ENCODE results near the gene MPHOSPH10. TPM values are rescaled to one million over a fixed set of nuclear protein-coding genes. Genes with fewer than 3 reads are reported as not detected.

MPHOSPH10 gene
- total and polyA plus RNA-seq, 10 of the 15 experiments (the other 5 are each of a cell fraction or from before 2014, with no cell fraction given), result 23.8 to 56.8 (median 41.3) TPM

GRCh38 chr2:71173096-71173495 is 42.7 kb downstream of the MPHOSPH10 start:
- in situ Hi-C loops (cut with MboI), result loop anchor here (25.0 kb wide), 1 partner anchor 339 kb away; no protein-coding TSS in a partner anchor
- ATAC-seq (no peak), DNase-seq (ENCODE audit: low read depth, low spot score) (no peak), FAIRE-seq (no peak)
- ChIA-PET CTCF (no interaction called here), SMC1A (ENCODE audit: uncharacterized antibody, unreplicated experiment) (no interaction called here), RAD21 (ENCODE audit: unreplicated experiment) (no interaction called here), POLR2A (no interaction called here)
- Histone ChIP-seq H3K4me3 (no peak overlapping the region), H2AFZ (ENCODE audit: control insufficient read depth, low read depth, low read length) (no peak overlapping the region), H3K4me2 (ENCODE audit: control insufficient read depth, insufficient read depth) (no peak overlapping the region), H3K79me2 (ENCODE audit: control insufficient read depth, insufficient read depth, low read length) (no peaks in the 10 kb centered on the region), H3K27me3 (replicated peaks in 1 of 2; ENCODE audit: control insufficient read depth in 2 of 2, insufficient read depth in 2 of 2, low read length in 1 of 2) (peaks cover 0 to 2% of the 10 kb centered on the region in 2 experiments; a peak in 1 of 4 replicates), H3K36me3 (ENCODE audit: control insufficient read depth in 2 of 2, insufficient read depth in 2 of 2, low read length in 1 of 2) (no peaks in the 10 kb centered on the region), H3K4me1 (ENCODE audit: control insufficient read depth, insufficient read depth, low read length) (no peaks in the 10 kb centered on the region), H3K27ac (ENCODE audit: control insufficient read depth, insufficient read depth) (no peak overlapping the region), H4K20me1 (ENCODE audit: control insufficient read depth, insufficient read depth) (no peaks in the 10 kb centered on the region), H3K9ac (ENCODE audit: control insufficient read depth, insufficient read depth, low read length) (no peak overlapping the region), H3K9me3 (replicated peaks; ENCODE audit: control insufficient read depth, insufficient read depth, low read length) (no peaks in the 10 kb centered on the region)
- 29% methylated on average over 1 of the region's 1 CpG for WGBS (ENCODE audit: insufficient coverage, insufficient replicate concordance, low lambda C conversion rate, missing lambda C conversion rate)
- BruUV-seq (replicated peaks), result no TSS peak
- intact Hi-C loops (cut with micrococcal nuclease; ENCODE audit: unreplicated experiment), result no loop called here
- no peak for TF ChIP-seq RELB (IDR thresholded peaks at IDR 0.05; ENCODE audit: low read depth)
- TF ChIP-seq ASH2L (IDR thresholded peaks at IDR 0.05; ENCODE audit: borderline replicate concordance, low read depth), result no peak
- TF ChIP-seq SIN3A (IDR thresholded peaks at IDR 0.05; ENCODE audit: low read depth, low read length), result no peak
- TF ChIP-seq, protein P1, sequence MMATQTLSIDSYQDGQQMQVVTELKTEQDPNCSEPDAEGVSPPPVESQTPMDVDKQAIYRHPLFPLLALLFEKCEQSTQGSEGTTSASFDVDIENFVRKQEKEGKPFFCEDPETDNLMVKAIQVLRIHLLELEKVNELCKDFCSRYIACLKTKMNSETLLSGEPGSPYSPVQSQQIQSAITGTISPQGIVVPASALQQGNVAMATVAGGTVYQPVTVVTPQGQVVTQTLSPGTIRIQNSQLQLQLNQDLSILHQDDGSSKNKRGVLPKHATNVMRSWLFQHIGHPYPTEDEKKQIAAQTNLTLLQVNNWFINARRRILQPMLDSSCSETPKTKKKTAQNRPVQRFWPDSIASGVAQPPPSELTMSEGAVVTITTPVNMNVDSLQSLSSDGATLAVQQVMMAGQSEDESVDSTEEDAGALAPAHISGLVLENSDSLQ (IDR thresholded peaks at IDR 0.05), result no peak
- TF ChIP-seq POLR2AphosphoS5 (IDR thresholded peaks at IDR 0.05; ENCODE audit: low read length), result no peak
- TF ChIP-seq, protein P2, sequence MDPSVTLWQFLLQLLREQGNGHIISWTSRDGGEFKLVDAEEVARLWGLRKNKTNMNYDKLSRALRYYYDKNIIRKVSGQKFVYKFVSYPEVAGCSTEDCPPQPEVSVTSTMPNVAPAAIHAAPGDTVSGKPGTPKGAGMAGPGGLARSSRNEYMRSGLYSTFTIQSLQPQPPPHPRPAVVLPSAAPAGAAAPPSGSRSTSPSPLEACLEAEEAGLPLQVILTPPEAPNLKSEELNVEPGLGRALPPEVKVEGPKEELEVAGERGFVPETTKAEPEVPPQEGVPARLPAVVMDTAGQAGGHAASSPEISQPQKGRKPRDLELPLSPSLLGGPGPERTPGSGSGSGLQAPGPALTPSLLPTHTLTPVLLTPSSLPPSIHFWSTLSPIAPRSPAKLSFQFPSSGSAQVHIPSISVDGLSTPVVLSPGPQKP (IDR thresholded peaks at IDR 0.05; ENCODE audit: low read depth, low read length), result no peak
- TF ChIP-seq, protein P3, sequence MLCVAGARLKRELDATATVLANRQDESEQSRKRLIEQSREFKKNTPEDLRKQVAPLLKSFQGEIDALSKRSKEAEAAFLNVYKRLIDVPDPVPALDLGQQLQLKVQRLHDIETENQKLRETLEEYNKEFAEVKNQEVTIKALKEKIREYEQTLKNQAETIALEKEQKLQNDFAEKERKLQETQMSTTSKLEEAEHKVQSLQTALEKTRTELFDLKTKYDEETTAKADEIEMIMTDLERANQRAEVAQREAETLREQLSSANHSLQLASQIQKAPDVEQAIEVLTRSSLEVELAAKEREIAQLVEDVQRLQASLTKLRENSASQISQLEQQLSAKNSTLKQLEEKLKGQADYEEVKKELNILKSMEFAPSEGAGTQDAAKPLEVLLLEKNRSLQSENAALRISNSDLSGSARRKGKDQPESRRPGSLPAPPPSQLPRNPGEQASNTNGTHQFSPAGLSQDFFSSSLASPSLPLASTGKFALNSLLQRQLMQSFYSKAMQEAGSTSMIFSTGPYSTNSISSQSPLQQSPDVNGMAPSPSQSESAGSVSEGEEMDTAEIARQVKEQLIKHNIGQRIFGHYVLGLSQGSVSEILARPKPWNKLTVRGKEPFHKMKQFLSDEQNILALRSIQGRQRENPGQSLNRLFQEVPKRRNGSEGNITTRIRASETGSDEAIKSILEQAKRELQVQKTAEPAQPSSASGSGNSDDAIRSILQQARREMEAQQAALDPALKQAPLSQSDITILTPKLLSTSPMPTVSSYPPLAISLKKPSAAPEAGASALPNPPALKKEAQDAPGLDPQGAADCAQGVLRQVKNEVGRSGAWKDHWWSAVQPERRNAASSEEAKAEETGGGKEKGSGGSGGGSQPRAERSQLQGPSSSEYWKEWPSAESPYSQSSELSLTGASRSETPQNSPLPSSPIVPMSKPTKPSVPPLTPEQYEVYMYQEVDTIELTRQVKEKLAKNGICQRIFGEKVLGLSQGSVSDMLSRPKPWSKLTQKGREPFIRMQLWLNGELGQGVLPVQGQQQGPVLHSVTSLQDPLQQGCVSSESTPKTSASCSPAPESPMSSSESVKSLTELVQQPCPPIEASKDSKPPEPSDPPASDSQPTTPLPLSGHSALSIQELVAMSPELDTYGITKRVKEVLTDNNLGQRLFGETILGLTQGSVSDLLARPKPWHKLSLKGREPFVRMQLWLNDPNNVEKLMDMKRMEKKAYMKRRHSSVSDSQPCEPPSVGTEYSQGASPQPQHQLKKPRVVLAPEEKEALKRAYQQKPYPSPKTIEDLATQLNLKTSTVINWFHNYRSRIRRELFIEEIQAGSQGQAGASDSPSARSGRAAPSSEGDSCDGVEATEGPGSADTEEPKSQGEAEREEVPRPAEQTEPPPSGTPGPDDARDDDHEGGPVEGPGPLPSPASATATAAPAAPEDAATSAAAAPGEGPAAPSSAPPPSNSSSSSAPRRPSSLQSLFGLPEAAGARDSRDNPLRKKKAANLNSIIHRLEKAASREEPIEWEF (IDR thresholded peaks at IDR 0.05; ENCODE audit: insufficient replicate concordance, low read depth, low read length), result no peak
- TF ChIP-seq E2F4 (IDR thresholded peaks at IDR 0.05; ENCODE audit: low read depth, low read length), result no peak
- TF ChIP-seq, protein P4, sequence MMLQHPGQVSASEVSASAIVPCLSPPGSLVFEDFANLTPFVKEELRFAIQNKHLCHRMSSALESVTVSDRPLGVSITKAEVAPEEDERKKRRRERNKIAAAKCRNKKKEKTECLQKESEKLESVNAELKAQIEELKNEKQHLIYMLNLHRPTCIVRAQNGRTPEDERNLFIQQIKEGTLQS (IDR thresholded peaks at IDR 0.05; ENCODE audit: borderline replicate concordance, extremely low read depth, low read depth, low read length), result no peak
- no peak for TF ChIP-seq HDGF (IDR thresholded peaks at IDR 0.05)
- no peak for TF ChIP-seq TCF3 (IDR thresholded peaks at IDR 0.05; ENCODE audit: borderline replicate concordance, insufficient read depth, low read depth, low read length)
